OCI-LY7 (cell line): ENCODE data around the gene SART1. TPM values are rescaled to one million over a fixed set of nuclear protein-coding genes. Genes with fewer than 3 reads are reported as not detected.

Experiments
- BruUV-seq: library from RNA; stranded (reverse); fragments of 400-500 nt; replicated peaks from 2 replicates; lab custom pipeline; 2021; lab: Mats Ljungman, UMichigan
- CTCF ChIA-PET: fragments of 300-600 bp; sonication (Branson Sonifier 250); formaldehyde crosslinking; loops from one replicate; lab custom pipeline; 2022; ENCODE audit warnings: antibody characterized with exemption; ENCODE audit not compliant: unreplicated experiment; lab: Charles Lee
- POLR2A ChIA-PET: fragments of 300-600 bp; sonication (Branson Sonifier 250); formaldehyde crosslinking; loops from one replicate; lab custom pipeline; 2022; ENCODE audit warnings: antibody characterized with exemption; lab: Charles Lee
- DNase-seq: peaks from one replicate; pipeline ENCODE4 v3.0.0-alpha.2; 2015; ENCODE audit warnings: low spot score
- H2AFZ ChIP-seq: fragments of 200-600 bp; sonication (generic), shearing (Covaris generic); 2 replicates; pipeline ENCODE4 v1.6.1; 2014; ENCODE audit warnings: mild to moderate bottlenecking, antibody characterized with exemption, low read length, moderate library complexity
- H3K27ac ChIP-seq: fragments of 200-600 bp; sonication (generic); 2 replicates; pipeline ENCODE4 v1.5.1; 2014; ENCODE audit warnings: mixed run types, low read depth, mild to moderate bottlenecking, moderate library complexity, low read length, inconsistent platforms; ENCODE audit not compliant: poor library complexity, severe bottlenecking
- H3K36me3 ChIP-seq: fragments of 200-600 bp; sonication (generic); 2 replicates; pipeline ENCODE4 v1.6.1; 2014; ENCODE audit warnings: mild to moderate bottlenecking, antibody characterized with exemption, low read length, moderate library complexity, mixed read lengths; ENCODE audit not compliant: insufficient read depth
- H3K4me1 ChIP-seq: fragments of 200-600 bp; sonication (generic); 2 replicates; pipeline ENCODE4 v1.5.1; 2014; ENCODE audit warnings: mild to moderate bottlenecking, low read length; ENCODE audit not compliant: insufficient read depth, poor library complexity, severe bottlenecking
- H3K4me2 ChIP-seq: fragments of 200-600 bp; sonication (generic); 2 replicates; pipeline ENCODE4 v1.6.1; 2014; ENCODE audit warnings: mild to moderate bottlenecking, low read length
- H3K4me3 ChIP-seq: fragments of 200-600 bp; sonication (generic); 2 replicates; pipeline ENCODE4 v1.5.1; 2014; ENCODE audit warnings: mild to moderate bottlenecking, low read depth, low read length; ENCODE audit not compliant: poor library complexity, severe bottlenecking
- H3K79me2 ChIP-seq: fragments of 200-600 bp; sonication (generic); 2 replicates; pipeline ENCODE4 v1.6.1; 2016; ENCODE audit warnings: low read depth, mild to moderate bottlenecking, low read length, moderate library complexity, mixed read lengths; ENCODE audit not compliant: insufficient read depth
- H3K9me2 ChIP-seq: fragments of 200-600 bp; sonication (generic); 2 replicates; pipeline ENCODE4 v1.6.1; 2016; ENCODE audit warnings: mild to moderate bottlenecking, low read length, mixed read lengths; ENCODE audit not compliant: insufficient read depth
- H3K9me3 ChIP-seq: fragments of 200-600 bp; sonication (generic); 2 replicates; pipeline ENCODE4 v1.6.1; 2014; ENCODE audit warnings: mild to moderate bottlenecking, mixed run types, low read length, mixed read lengths
- H4K20me1 ChIP-seq: fragments of 200-600 bp; sonication (generic); 2 replicates; pipeline ENCODE4 v1.6.1; 2014; ENCODE audit warnings: mild to moderate bottlenecking, antibody characterized with exemption, low read length, moderate library complexity, mixed read lengths; ENCODE audit not compliant: insufficient read depth
- CTCF ChIP-seq: fragments of 200-600 bp; sonication (generic); conservative IDR thresholded peaks from 2 replicates; pipeline ENCODE4 v1.5.1; 2014; ENCODE audit warnings: mild to moderate bottlenecking, antibody characterized with exemption, low read length, moderate library complexity, mixed read lengths
- EZH2phosphoT487 ChIP-seq: fragments of 200-600 bp; sonication (generic); IDR thresholded peaks from 2 replicates; pipeline ENCODE4 v1.6.1; 2018; ENCODE audit warnings: low read depth, borderline replicate concordance, mild to moderate bottlenecking, mixed run types, antibody characterized with exemption, low read length, moderate library complexity, mixed read lengths
- intact Hi-C: fragments of 100-400 bp; cut with micrococcal nuclease; formaldehyde crosslinking; loops from one replicate; pipeline ENCODE4 v1.10.0; 2022; ENCODE audit not compliant: unreplicated experiment
- total RNA-seq, 2 experiments: library from RNA; depleted of rRNA in 1 of 2; stranded (reverse); fragments of >200 nt in 1 of 2; shearing (Covaris generic) in 1 of 2; gene quantifications; 2 replicates each; pipeline ENCODE4 v1.2.3, GENCODE V29; 2014 to 2022

Gene SART1
- total RNA-seq, 2 experiments from 2014 or later: 50.4 to 55.5 TPM

GRCh38 chr11:65944767-65945166 lies 16.8 kb upstream of the SART1 start:
- Histone ChIP-seq H3K4me3 (no peak overlapping the region), H3K4me2 (no peak overlapping the region), H3K9me2 (no peaks in the 10 kb centered on the region), H3K79me2 (no peaks in the 10 kb centered on the region), H4K20me1 (no peaks in the 10 kb centered on the region), H2AFZ (no peak overlapping the region), H3K27ac (no peak overlapping the region), H3K9me3 (no peaks in the 10 kb centered on the region), H3K36me3 (no peaks in the 10 kb centered on the region), H3K4me1 (peaks cover 4% of the 10 kb centered on the region)
- intact Hi-C loops: no loop called here
- TF ChIP-seq CTCF: no peak
- no peak for TF ChIP-seq EZH2phosphoT487
- no peak for DNase-seq
- BruUV-seq: no TSS peak
- ChIA-PET CTCF (no interaction called here), POLR2A (no interaction called here)

GRCh38 chr11:65945430-65945911 lies 16.1 kb upstream of the SART1 start, which contains the start of gene TSGA10IP:
TSGA10IP (plus strand) TSS chr11:65945480; CDS start chr11:65945676, 196 bp downstream.
- no peak for DNase-seq
- Histone ChIP-seq H3K9me3 (no peaks in the 10 kb centered on the region), H4K20me1 (no peaks in the 10 kb centered on the region), H3K4me3 (no peak within 1 kb of the TSS), H2AFZ (no peak within 1 kb of the TSS), H3K4me1 (peaks cover 4% of the 10 kb centered on the region), H3K9me2 (no peaks in the 10 kb centered on the region), H3K79me2 (no peaks in the 10 kb centered on the region), H3K27ac (no peak within 1 kb of the TSS), H3K4me2 (no peak within 1 kb of the TSS), H3K36me3 (no peaks in the 10 kb centered on the region)
- no TSS peak for BruUV-seq
- POLR2A ChIA-PET: no interaction called here
- TF ChIP-seq EZH2phosphoT487 (no peak), CTCF (no peak)
- intact Hi-C loops: no loop called here
- CTCF ChIA-PET: no interaction called here

GRCh38 chr11:65945941-65946558 lies 15.5 kb upstream of the SART1 start:
- Histone ChIP-seq H3K4me1 (peaks cover 4% of the 10 kb centered on the region), H3K27ac (no peak overlapping the region), H3K4me2 (no peak overlapping the region), H2AFZ (no peak overlapping the region), H3K9me2 (no peaks in the 10 kb centered on the region), H3K79me2 (no peaks in the 10 kb centered on the region), H4K20me1 (no peaks in the 10 kb centered on the region), H3K36me3 (no peaks in the 10 kb centered on the region), H3K9me3 (no peaks in the 10 kb centered on the region), H3K4me3 (no peak overlapping the region)
- CTCF ChIA-PET: no interaction called here
- DNase-seq: no peak
- no TSS peak for BruUV-seq
- no peak for TF ChIP-seq EZH2phosphoT487
- no peak for TF ChIP-seq CTCF
- POLR2A ChIA-PET: interaction anchor here (0.6 kb wide), 1 partner anchor 1144 kb away, joined by 3 read pairs; no protein-coding TSS in a partner anchor
- intact Hi-C loops: no loop called here
